Stimulated activated naive CD8-positive, alpha-beta T cell treated with anti-CD3 and anti-CD28 coated beads, Interleukin-15, Interleukin-2, amounts not matched to agents 100 ng/mL and 50 ng/mL, for 24 hours (primary cell): ENCODE data around the gene RNPS1.

Experiments
- H3K27ac Mint-ChIP-seq: one replicate; pipeline ENCODE4 v1.8.0; 2021; ENCODE audit warnings: mild to moderate bottlenecking, mixed read lengths
- H3K27me3 Mint-ChIP-seq: one replicate; pipeline ENCODE4 v1.8.0; 2021; ENCODE audit warnings: mixed read lengths
- H3K36me3 Mint-ChIP-seq: one replicate; pipeline ENCODE4 v1.8.0; 2021; ENCODE audit warnings: low read depth, mixed read lengths
- H3K4me1 Mint-ChIP-seq: one replicate; pipeline ENCODE4 v1.8.0; 2021; ENCODE audit warnings: low read depth, mixed read lengths
- H3K4me3 Mint-ChIP-seq: one replicate; pipeline ENCODE4 v1.8.0; 2021; ENCODE audit warnings: mild to moderate bottlenecking, mixed read lengths
- H3K9me3 Mint-ChIP-seq: one replicate; pipeline ENCODE4 v1.8.0; 2021; ENCODE audit warnings: mixed read lengths

Gene RNPS1

GRCh38 chr16:2287916-2288547 is 20.1 kb upstream of the RNPS1 start:
- Mint-ChIP-seq H3K4me1 (no peaks in the 10 kb centered on the region), H3K27me3 (no peaks in the 10 kb centered on the region), H3K4me3 (no peak overlapping the region), H3K9me3 (no peaks in the 10 kb centered on the region), H3K36me3 (no peaks in the 10 kb centered on the region), H3K27ac (no peak overlapping the region)

- Mint-ChIP-seq H3K4me1 (no peaks in the 10 kb centered on the region), H3K27me3 (no peaks in the 10 kb centered on the region), H3K4me3 (no peak overlapping the region), H3K9me3 (no peaks in the 10 kb centered on the region), H3K36me3 (no peaks in the 10 kb centered on the region), H3K27ac (no peak overlapping the region)
Measured at GRCh38 chr16:2286550-2286949, 18.6 kb upstream of the RNPS1 start.

GRCh38 chr16:2285731-2286191 is 17.8 kb upstream of the RNPS1 start:
- H3K9me3 Mint-ChIP-seq, result no peaks in the 10 kb centered on the region
- no peak overlapping the region for H3K4me3 Mint-ChIP-seq
- no peaks in the 10 kb centered on the region for H3K27me3 Mint-ChIP-seq
- H3K36me3 Mint-ChIP-seq, result no peaks in the 10 kb centered on the region
- H3K27ac Mint-ChIP-seq, result no peak overlapping the region
- H3K4me1 Mint-ChIP-seq, result no peaks in the 10 kb centered on the region

GRCh38 chr16:2284797-2285576 is 17.1 kb upstream of the RNPS1 start:
- no peak overlapping the region for H3K4me3 Mint-ChIP-seq

GRCh38 chr16:2284001-2284770 is 16.3 kb upstream of the RNPS1 start:
- no peak overlapping the region for H3K27ac Mint-ChIP-seq
- no peaks in the 10 kb centered on the region for H3K9me3 Mint-ChIP-seq

More at GRCh38 chr16:2284797-2285576, 17.1 kb upstream of the RNPS1 start:
- no peak overlapping the region for H3K27ac Mint-ChIP-seq
- no peaks in the 10 kb centered on the region for H3K27me3 Mint-ChIP-seq
- H3K36me3 Mint-ChIP-seq, result no peaks in the 10 kb centered on the region
- H3K9me3 Mint-ChIP-seq, result no peaks in the 10 kb centered on the region
- no peaks in the 10 kb centered on the region for H3K4me1 Mint-ChIP-seq

GRCh38 chr16:2282866-2283555 is 15.1 kb upstream of the RNPS1 start:
- H3K27me3 Mint-ChIP-seq, result no peaks in the 10 kb centered on the region

More at GRCh38 chr16:2284001-2284770, 16.3 kb upstream of the RNPS1 start:
- Mint-ChIP-seq H3K36me3 (no peaks in the 10 kb centered on the region), H3K27me3 (no peaks in the 10 kb centered on the region), H3K4me1 (no peaks in the 10 kb centered on the region), H3K4me3 (no peak overlapping the region)

GRCh38 chr16:2282262-2282661 is 14.3 kb upstream of the RNPS1 start:
- H3K4me1 Mint-ChIP-seq, result no peaks in the 10 kb centered on the region
- no peak overlapping the region for H3K4me3 Mint-ChIP-seq
- H3K9me3 Mint-ChIP-seq, result no peaks in the 10 kb centered on the region
- H3K36me3 Mint-ChIP-seq, result no peaks in the 10 kb centered on the region
- no peaks in the 10 kb centered on the region for H3K27me3 Mint-ChIP-seq
- H3K27ac Mint-ChIP-seq, result no peak overlapping the region

More at GRCh38 chr16:2282866-2283555, 15.1 kb upstream of the RNPS1 start:
- no peak overlapping the region for H3K27ac Mint-ChIP-seq
- no peaks in the 10 kb centered on the region for H3K9me3 Mint-ChIP-seq
- no peaks in the 10 kb centered on the region for H3K36me3 Mint-ChIP-seq
- H3K4me1 Mint-ChIP-seq, result no peaks in the 10 kb centered on the region
- H3K4me3 Mint-ChIP-seq, result no peak overlapping the region

GRCh38 chr16:2280981-2281542 is 13.1 kb upstream of the RNPS1 start:
- no peaks in the 10 kb centered on the region for H3K27me3 Mint-ChIP-seq
- H3K36me3 Mint-ChIP-seq, result no peaks in the 10 kb centered on the region
- no peak overlapping the region for H3K4me3 Mint-ChIP-seq
- no peak overlapping the region for H3K27ac Mint-ChIP-seq
- H3K9me3 Mint-ChIP-seq, result no peaks in the 10 kb centered on the region
- no peaks in the 10 kb centered on the region for H3K4me1 Mint-ChIP-seq

- Mint-ChIP-seq H3K36me3 (no peaks in the 10 kb centered on the region), H3K9me3 (no peaks in the 10 kb centered on the region), H3K27ac (no peak overlapping the region), H3K27me3 (no peaks in the 10 kb centered on the region), H3K4me3 (no peak overlapping the region), H3K4me1 (no peaks in the 10 kb centered on the region)
Measured at GRCh38 chr16:2280461-2280860, 12.5 kb upstream of the RNPS1 start.

- H3K9me3 Mint-ChIP-seq, result no peaks in the 10 kb centered on the region
- no peak overlapping the region for H3K4me3 Mint-ChIP-seq
- H3K27me3 Mint-ChIP-seq, result no peaks in the 10 kb centered on the region
- H3K4me1 Mint-ChIP-seq, result no peaks in the 10 kb centered on the region
- H3K36me3 Mint-ChIP-seq, result no peaks in the 10 kb centered on the region
- H3K27ac Mint-ChIP-seq, result no peak overlapping the region
Measured at GRCh38 chr16:2278956-2279800, 11.3 kb upstream of the RNPS1 start.

- Mint-ChIP-seq H3K27me3 (no peaks in the 10 kb centered on the region), H3K4me1 (no peaks in the 10 kb centered on the region), H3K27ac (no peak overlapping the region), H3K36me3 (no peaks in the 10 kb centered on the region), H3K4me3 (no peak overlapping the region), H3K9me3 (no peaks in the 10 kb centered on the region)
Measured at GRCh38 chr16:2278272-2278608, 10.3 kb upstream of the RNPS1 start.

- Mint-ChIP-seq H3K9me3 (no peaks in the 10 kb centered on the region), H3K27me3 (no peaks in the 10 kb centered on the region), H3K4me3 (no peak overlapping the region), H3K36me3 (no peaks in the 10 kb centered on the region), H3K4me1 (no peaks in the 10 kb centered on the region), H3K27ac (no peak overlapping the region)
Measured at GRCh38 chr16:2277466-2278271, 9.7 kb upstream of the RNPS1 start.
